Measurements from ENCODE around the gene DNAH14.

GRCh38 chr1:224901087-224901810 is 28.2 kb upstream of the DNAH14 start:
- no peak for TF ChIP-seq NFIC (IDR thresholded peaks at IDR 0.05)
- TF ChIP-seq EP300 (IDR thresholded peaks at IDR 0.05; ENCODE audit: borderline replicate concordance) = no peak
- TF ChIP-seq, protein P1, sequence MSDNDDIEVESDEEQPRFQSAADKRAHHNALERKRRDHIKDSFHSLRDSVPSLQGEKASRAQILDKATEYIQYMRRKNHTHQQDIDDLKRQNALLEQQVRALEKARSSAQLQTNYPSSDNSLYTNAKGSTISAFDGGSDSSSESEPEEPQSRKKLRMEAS (IDR thresholded peaks at IDR 0.05) = no peak
- TF ChIP-seq TAF1 (IDR thresholded peaks at IDR 0.05; ENCODE audit: low read depth) = no peak
- TF ChIP-seq TCF12 (IDR thresholded peaks at IDR 0.05; ENCODE audit: low read depth) = no peak
- no peak for TF ChIP-seq EGR1 (IDR thresholded peaks at IDR 0.05)
- no peak for TF ChIP-seq ZBTB7A (IDR thresholded peaks at IDR 0.05; ENCODE audit: low read depth)
- TF ChIP-seq RAD21 (IDR thresholded peaks at IDR 0.05; ENCODE audit: low read depth) = no peak
- TF ChIP-seq CREB1 (IDR thresholded peaks at IDR 0.05; ENCODE audit: low read depth) = no peak
- no peak for TF ChIP-seq REST (IDR thresholded peaks at IDR 0.05; ENCODE audit: low read depth)

Measured in Ishikawa (cell line).